Mucosa of gallbladder (tissue), 1 donor: ENCODE measurements around the gene PRR36. TPM values are rescaled to one million over a fixed set of nuclear protein-coding genes. Genes with fewer than 3 reads are reported as not detected.

ENCODE experiments used
- DNase-seq: peaks from one replicate; pipeline ENCODE4 v3.0.0-alpha.2; 2020; ENCODE audit warnings: low spot score
- total RNA-seq: library from RNA; stranded (reverse); gene quantifications from one replicate; pipeline ENCODE4 v1.2.1, GENCODE V29; 2021
- donor health status: DM: no; HTN: no; CAD: no.

PRR36 gene
- total RNA-seq, 1 donor from 2014 or later = 1.6 TPM

- no peak for DNase-seq
Measured at GRCh38 chr19:7820588-7820987, 53.6 kb downstream of the PRR36 start.

GRCh38 chr19:7819337-7819736 is 54.9 kb downstream of the PRR36 start:
- no peak for DNase-seq

GRCh38 chr19:7818806-7819205 is 55.4 kb downstream of the PRR36 start:
- DNase-seq = no peak

Other genes starting within 250 kb of the PRR36 start
- gene XAB2, start 244.8 kb downstream of the PRR36 start, total RNA-seq = 45.8 TPM
- 121 TPM for gene PET100, start 244.6 kb downstream of the PRR36 start, total RNA-seq
- 4.7 TPM for gene PCP2, start 240.7 kb downstream of the PRR36 start, total RNA-seq
- gene STXBP2, start 237.3 kb downstream of the PRR36 start, total RNA-seq = 215 TPM
- gene RETN, start 205.3 kb downstream of the PRR36 start, total RNA-seq = not detected
- 0.14 TPM for gene MCEMP1, start 197.3 kb downstream of the PRR36 start, total RNA-seq
- gene TRAPPC5, start 193.6 kb downstream of the PRR36 start, total RNA-seq = 115 TPM
- 0.86 TPM for gene FCER2, start 172.3 kb downstream of the PRR36 start, total RNA-seq
- 0.83 TPM for gene CLEC4G, start 142.3 kb downstream of the PRR36 start, total RNA-seq
- gene CD209, start 126.9 kb downstream of the PRR36 start, total RNA-seq = 7.5 TPM
- not detected for gene CLEC4M, start 111.1 kb downstream of the PRR36 start, total RNA-seq
- 23.4 TPM for gene EVI5L, start 44.2 kb downstream of the PRR36 start, total RNA-seq
- gene LRRC8E, start 14.1 kb upstream of the PRR36 start, total RNA-seq = 4.1 TPM
- gene MAP2K7, start 29.5 kb upstream of the PRR36 start, total RNA-seq = 39.1 TPM
- 0.52 TPM for gene TGFBR3L, start 40.4 kb upstream of the PRR36 start, total RNA-seq
- 18.7 TPM for gene SNAPC2, start 45.9 kb upstream of the PRR36 start, total RNA-seq
- gene CTXN1, start 51.7 kb upstream of the PRR36 start, total RNA-seq = 5.9 TPM
- 46.2 TPM for gene TIMM44, start 69.3 kb upstream of the PRR36 start, total RNA-seq
- 68.9 TPM for gene ELAVL1, start 131.3 kb upstream of the PRR36 start, total RNA-seq
- gene CCL25, start 178.4 kb upstream of the PRR36 start, total RNA-seq = not detected